GM12878 (cell line): ENCODE results near the gene SERTAD1. TPM values are rescaled to one million over a fixed set of nuclear protein-coding genes. Genes with fewer than 3 reads are reported as not detected.

Experiments used
- ATAC-seq: fragments of 200-7000 bp; cut with Tn5 transposase; 3 replicates; pipeline ENCODE4 v1.9.1; 2020; ENCODE audit warnings: mild to moderate bottlenecking, moderate library complexity
- BruUV-seq: library from RNA; stranded (reverse); fragments of 400-500 nt; replicated peaks from 2 replicates; lab custom pipeline; 2021; lab: Mats Ljungman, UMichigan
- CTCF ChIA-PET: fragments of 300-600 bp; sonication (Branson Sonifier 250); formaldehyde crosslinking; extraction: SDS; loops from one replicate; lab custom pipeline; 2021; ENCODE audit warnings: inconsistent platforms; lab: Yijun Ruan, JAX
- POLR2A ChIA-PET: fragments of 350-600 bp; formaldehyde crosslinking; extraction: SDS; loops from one replicate; lab custom pipeline; 2021; ENCODE audit warnings: inconsistent platforms; lab: Charles Lee
- RAD21 ChIA-PET: fragments of 300-600 bp; sonication (Branson Sonifier 250); formaldehyde crosslinking; loops from one replicate; lab custom pipeline; 2023; ENCODE audit warnings: antibody characterized with exemption; ENCODE audit not compliant: unreplicated experiment; lab: Charles Lee
- SMC1A ChIA-PET: fragments of 300-600 bp; sonication (Branson Sonifier 250); formaldehyde crosslinking; loops from one replicate; lab custom pipeline; 2023; ENCODE audit not compliant: unreplicated experiment, uncharacterized antibody; lab: Charles Lee
- DNase-seq: peaks from one replicate; pipeline ENCODE4 v3.0.0-alpha.2; 2011; ENCODE audit warnings: low read depth, low spot score
- FAIRE-seq: peaks from 3 replicates; lab custom pipeline; 2011; peaks lifted over from hg19 to GRCh38; lab: Jason Lieb, UNC
- H2AFZ ChIP-seq: 2 replicates; pipeline ENCODE4 v1.6.0; 2011; ENCODE audit warnings: low read depth, low read length, control low read depth; ENCODE audit not compliant: control insufficient read depth
- H3K27ac ChIP-seq: 2 replicates; pipeline ENCODE4 v1.5.1; 2011; ENCODE audit warnings: control low read depth; ENCODE audit not compliant: control insufficient read depth, insufficient read depth
- H3K27me3 ChIP-seq, 2 experiments: replicated peaks in 1 of 2; 2 replicates each; pipeline versions ENCODE4 v1.6.0 to v1.6.1; 2011; ENCODE audit warnings: low read length in 1 of 2; ENCODE audit not compliant: control insufficient read depth in 2 of 2, insufficient read depth in 2 of 2
- H3K36me3 ChIP-seq, 2 experiments: 2 replicates each; pipeline ENCODE4 v1.5.1; 2011; ENCODE audit warnings: low read length in 1 of 2; ENCODE audit not compliant: control insufficient read depth in 2 of 2, insufficient read depth in 2 of 2
- H3K4me1 ChIP-seq: 2 replicates; pipeline ENCODE4 v1.6.1; 2011; ENCODE audit warnings: mild to moderate bottlenecking, low read length, moderate library complexity, mixed read lengths; ENCODE audit not compliant: control insufficient read depth, insufficient read depth
- H3K4me2 ChIP-seq: 2 replicates; pipeline ENCODE4 v1.6.0; 2011; ENCODE audit warnings: control low read depth; ENCODE audit not compliant: control insufficient read depth, insufficient read depth
- H3K4me3 ChIP-seq: fragments of 200-600 bp; sonication (generic); 2 replicates; pipeline ENCODE4 v1.5.1; 2016
- H3K79me2 ChIP-seq: 2 replicates; pipeline ENCODE4 v1.6.0; 2011; ENCODE audit warnings: low read length; ENCODE audit not compliant: control insufficient read depth, insufficient read depth
- H3K9ac ChIP-seq: 2 replicates; pipeline ENCODE4 v1.8.0; 2011; ENCODE audit warnings: low read length, control low read depth, mixed read lengths; ENCODE audit not compliant: control insufficient read depth, insufficient read depth
- H3K9me3 ChIP-seq: replicated peaks from 3 replicates; pipeline ENCODE4 v1.5.1; 2011; ENCODE audit warnings: mild to moderate bottlenecking, low read length; ENCODE audit not compliant: control insufficient read depth, insufficient read depth
- H4K20me1 ChIP-seq: 2 replicates; pipeline ENCODE4 v1.6.0; 2011; ENCODE audit not compliant: control insufficient read depth, insufficient read depth
- CUX1 ChIP-seq: IDR thresholded peaks from 2 replicates; pipeline ENCODE4 v1.6.1; 2012; ENCODE audit warnings: improper control_type of control experiment, low read depth, low read length; ENCODE audit not compliant: insufficient replicate concordance
- FOS ChIP-seq: IDR thresholded peaks from 3 replicates; pipeline ENCODE4 v1.6.1; 2011; ENCODE audit warnings: borderline replicate concordance; ENCODE audit not compliant: insufficient read length; ENCODE audit errors: extremely low read depth
- IRF5 ChIP-seq: fragments of 450-650 bp; IDR thresholded peaks from 2 replicates; pipeline ENCODE4 v1.6.1; 2017; ENCODE audit warnings: borderline replicate concordance
- JUND ChIP-seq: IDR thresholded peaks from 2 replicates; pipeline ENCODE4 v1.6.1; 2012; ENCODE audit warnings: low read depth, mild to moderate bottlenecking, low read length, improper control_type of control experiment, moderate library complexity
- MEF2A ChIP-seq: IDR thresholded peaks from 2 replicates; pipeline ENCODE4 v1.6.1; 2011; ENCODE audit warnings: low read depth, mild to moderate bottlenecking, low read length, moderate library complexity; ENCODE audit not compliant: insufficient read depth
- MXI1 ChIP-seq: fragments of 150-350 bp; IDR thresholded peaks from 2 replicates; pipeline ENCODE4 v1.6.1; 2011; ENCODE audit warnings: low read depth, mild to moderate bottlenecking, inconsistent platforms, low read length, improper control_type of control experiment
- NFIC ChIP-seq: IDR thresholded peaks from 2 replicates; pipeline ENCODE4 v1.6.1; 2012; ENCODE audit warnings: low read depth, mild to moderate bottlenecking, inconsistent platforms, low read length, moderate library complexity
- PML ChIP-seq: IDR thresholded peaks from 2 replicates; pipeline ENCODE4 v1.6.1; 2012; ENCODE audit warnings: low read length, inconsistent platforms
- POLR2AphosphoS2 ChIP-seq: IDR thresholded peaks from 2 replicates; pipeline ENCODE4 v1.6.1; 2011; ENCODE audit warnings: low read depth, mild to moderate bottlenecking, low read length, improper control_type of control experiment, moderate library complexity
- SMAD1 ChIP-seq: fragments of 450-650 bp; IDR thresholded peaks from 2 replicates; pipeline ENCODE4 v1.6.1; 2018; ENCODE audit warnings: mild to moderate bottlenecking, low read depth; ENCODE audit not compliant: partially characterized antibody
- ZBED1 ChIP-seq: IDR thresholded peaks from 2 replicates; pipeline ENCODE4 v1.6.1; 2016; ENCODE audit warnings: borderline replicate concordance
- WGBS: methylation state at CpG from one replicate; pipeline ENCODE4 v1.1.6; 2016; ENCODE audit warnings: low lambda C conversion rate; ENCODE audit not compliant: insufficient replicate concordance, insufficient coverage; ENCODE audit errors: missing lambda C conversion rate; 5-methylcytosine and 5-hydroxymethylcytosine counted together
- in situ Hi-C: fragments of 300-500 bp; cut with MboI; formaldehyde crosslinking; loops from 9 replicates; pipeline ENCODE4 v1.14.3; 2018; ENCODE audit warnings: mixed read lengths
- intact Hi-C: fragments of 100-400 bp; cut with micrococcal nuclease; formaldehyde crosslinking; loops from one replicate; pipeline ENCODE4 v1.14.2; 2022; ENCODE audit not compliant: unreplicated experiment
- polyA plus RNA-seq, 11 experiments: library from polyadenylated mRNA; depleted of rRNA in 4 of 11; unstranded in 6 of 11; stranded (reverse) in 5 of 11; fragments of >200 nt; fragmentation: Nextera tagmentation in 4 of 11; fragmentation: Illumina TruSeq in 1 of 11; extraction: Ambion mirVana in 4 of 11; extraction: Trizol in 1 of 11; gene quantifications; 1 replicate in 1 of 11; 2 replicates in 10 of 11; pipeline versions ENCODE4 v1.2.1 to v1.2.3, GENCODE V29; 2011 to 2016; ENCODE audit warnings: inconsistent platforms in 2 of 11, missing spikeins in 2 of 11, low read depth in 1 of 11
- total RNA-seq, 4 experiments: library from RNA; depleted of rRNA in 3 of 4; stranded (reverse); fragments of >200 nt in 3 of 4; fragmentation: Illumina TruSeq in 1 of 4; extraction: Trizol in 1 of 4; gene quantifications; 2 replicates each; pipeline versions ENCODE4 v1.2.1 to v1.2.3, GENCODE V29; 2013 to 2021
- TF ChIP-seq, protein P1 (sequence below): fragments of 450-650 bp; formaldehyde crosslinking; IDR thresholded peaks from 2 replicates; pipeline ENCODE4 v1.5.0; 2022; ENCODE audit warnings: mild to moderate bottlenecking, missing genetic modification characterization

Gene SERTAD1
- total and polyA plus RNA-seq, 10 of the 15 experiments (the other 5 are each of a cell fraction or from before 2014, with no cell fraction given), result 0.23 to 14.2 (median 8.0) TPM

DNA sequence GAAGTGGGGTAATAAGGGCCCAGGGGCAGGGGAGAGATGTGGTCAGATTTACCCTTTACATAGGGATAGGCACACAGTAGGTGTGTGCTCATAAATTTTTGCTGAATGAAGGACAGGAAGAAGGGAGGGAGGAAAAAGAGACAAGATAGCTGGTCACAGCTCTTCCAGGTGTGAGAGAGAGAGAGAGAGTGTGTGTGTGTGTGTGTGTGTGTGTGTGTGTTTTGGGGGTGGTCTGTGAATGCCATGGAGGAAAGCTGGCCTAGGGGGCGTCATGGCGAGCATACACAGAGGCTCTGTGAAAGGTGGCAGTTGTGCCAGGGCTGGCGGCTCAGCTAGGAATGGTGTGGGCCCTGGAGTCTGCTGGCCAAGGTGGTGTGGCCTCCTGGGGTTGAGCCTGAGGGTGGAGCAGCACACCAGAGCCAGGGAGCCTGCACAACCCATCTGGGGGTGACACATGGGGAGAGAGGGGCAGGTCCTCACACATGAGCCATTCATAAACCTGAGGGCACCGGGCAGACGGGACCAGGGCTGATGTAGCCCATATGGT, 6.7 kb downstream of the SERTAD1 start:
- CTCF ChIA-PET, result interaction anchor here (1.8 to 7.1 kb wide), 5 partner anchors 8 to 102 kb away, joined by 8 to 67 read pairs (median 43); partner anchors contain the start of gene BLVRB
- Histone ChIP-seq H3K4me3 (no peak overlapping the region), H2AFZ (no peak overlapping the region), H3K4me2 (no peak overlapping the region), H3K27ac (no peak overlapping the region), H3K27me3 (no peaks in the 10 kb centered on the region), H4K20me1 (no peaks in the 10 kb centered on the region), H3K9me3 (no peaks in the 10 kb centered on the region), H3K4me1 (peaks cover 22% of the 10 kb centered on the region), H3K79me2 (peaks cover 16% of the 10 kb centered on the region), H3K9ac (no peak overlapping the region), H3K36me3 (peaks cover 0 to 6% of the 10 kb centered on the region in 2 experiments; a peak in 2 of 4 replicates)
- RAD21 ChIA-PET, result interaction anchor here (2.5 to 2.7 kb wide), 2 partner anchors 45 to 114 kb away, joined by 26 to 28 read pairs; partner anchors contain the start of gene BLVRB
- ATAC-seq (no peak), FAIRE-seq (no peak), DNase-seq (no peak)
- intact Hi-C loops (loop anchor here (5.0 kb wide), 1 partner anchor 62 kb away; no protein-coding TSS in a partner anchor), in situ Hi-C loops (no loop called here)
- SMC1A ChIA-PET, result interaction anchor here (2.2 kb wide), 1 partner anchor 8 kb away, joined by 9 read pairs; no protein-coding TSS in a partner anchor
- WGBS, result 44% methylated on average over 5 of the region's 5 CpGs
- POLR2A ChIA-PET, result interaction anchor here (0.5 to 1.4 kb wide), 3 partner anchors 11 to 336 kb away, joined by 3 to 4 read pairs (median 3); no protein-coding TSS in a partner anchor
- no TSS peak for BruUV-seq
- TF ChIP-seq MXI1 (no peak), ZBED1 (no peak), MEF2A (no peak), PML (no peak), SMAD1 (no peak), CUX1 (no peak), JUND (no peak), IRF5 (no peak), NFIC (no peak), POLR2AphosphoS2 (no peak), FOS (no peak)
- TF ChIP-seq, protein P1, sequence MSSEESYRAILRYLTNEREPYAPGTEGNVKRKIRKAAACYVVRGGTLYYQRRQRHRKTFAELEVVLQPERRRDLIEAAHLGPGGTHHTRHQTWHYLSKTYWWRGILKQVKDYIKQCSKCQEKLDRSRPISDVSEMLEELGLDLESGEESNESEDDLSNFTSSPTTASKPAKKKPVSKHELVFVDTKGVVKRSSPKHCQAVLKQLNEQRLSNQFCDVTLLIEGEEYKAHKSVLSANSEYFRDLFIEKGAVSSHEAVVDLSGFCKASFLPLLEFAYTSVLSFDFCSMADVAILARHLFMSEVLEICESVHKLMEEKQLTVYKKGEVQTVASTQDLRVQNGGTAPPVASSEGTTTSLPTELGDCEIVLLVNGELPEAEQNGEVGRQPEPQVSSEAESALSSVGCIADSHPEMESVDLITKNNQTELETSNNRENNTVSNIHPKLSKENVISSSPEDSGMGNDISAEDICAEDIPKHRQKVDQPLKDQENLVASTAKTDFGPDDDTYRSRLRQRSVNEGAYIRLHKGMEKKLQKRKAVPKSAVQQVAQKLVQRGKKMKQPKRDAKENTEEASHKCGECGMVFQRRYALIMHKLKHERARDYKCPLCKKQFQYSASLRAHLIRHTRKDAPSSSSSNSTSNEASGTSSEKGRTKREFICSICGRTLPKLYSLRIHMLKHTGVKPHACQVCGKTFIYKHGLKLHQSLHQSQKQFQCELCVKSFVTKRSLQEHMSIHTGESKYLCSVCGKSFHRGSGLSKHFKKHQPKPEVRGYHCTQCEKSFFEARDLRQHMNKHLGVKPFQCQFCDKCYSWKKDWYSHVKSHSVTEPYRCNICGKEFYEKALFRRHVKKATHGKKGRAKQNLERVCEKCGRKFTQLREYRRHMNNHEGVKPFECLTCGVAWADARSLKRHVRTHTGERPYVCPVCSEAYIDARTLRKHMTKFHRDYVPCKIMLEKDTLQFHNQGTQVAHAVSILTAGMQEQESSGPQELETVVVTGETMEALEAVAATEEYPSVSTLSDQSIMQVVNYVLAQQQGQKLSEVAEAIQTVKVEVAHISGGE (CRISPR knock-in tag), result no peak
